Stimulated activated CD4-positive, alpha-beta T cell treated with anti-CD3 and anti-CD28 coated beads, Interleukin-4, amount 100 ng/mL, for 4 hours (primary cell): ENCODE measurements around the gene HDC.

Experiments
- DNase-seq, 2 experiments: peaks; one replicate each; pipeline ENCODE4 v3.0.0-alpha.2; 2020

The HDC gene

DNA sequence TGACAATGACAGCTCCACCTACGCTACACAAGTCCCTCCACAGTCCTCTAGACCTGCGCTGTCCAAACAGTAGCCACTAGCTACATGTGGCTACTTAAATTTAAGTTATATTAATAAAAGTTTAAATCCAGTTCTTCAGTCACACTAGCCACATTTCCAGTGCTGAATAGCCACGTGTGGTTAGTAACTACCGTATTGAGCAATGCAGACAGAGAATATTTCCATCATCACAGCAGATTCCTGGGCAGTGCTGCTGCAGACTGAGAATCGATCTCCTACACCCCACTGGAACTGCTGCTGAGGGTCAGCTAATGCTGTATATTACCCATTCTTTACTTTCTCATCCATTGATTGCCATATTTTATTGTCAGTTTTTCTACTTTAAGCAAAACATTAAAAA lies 40.9 kb downstream of the HDC start:
- DNase-seq = no peak

DNA sequence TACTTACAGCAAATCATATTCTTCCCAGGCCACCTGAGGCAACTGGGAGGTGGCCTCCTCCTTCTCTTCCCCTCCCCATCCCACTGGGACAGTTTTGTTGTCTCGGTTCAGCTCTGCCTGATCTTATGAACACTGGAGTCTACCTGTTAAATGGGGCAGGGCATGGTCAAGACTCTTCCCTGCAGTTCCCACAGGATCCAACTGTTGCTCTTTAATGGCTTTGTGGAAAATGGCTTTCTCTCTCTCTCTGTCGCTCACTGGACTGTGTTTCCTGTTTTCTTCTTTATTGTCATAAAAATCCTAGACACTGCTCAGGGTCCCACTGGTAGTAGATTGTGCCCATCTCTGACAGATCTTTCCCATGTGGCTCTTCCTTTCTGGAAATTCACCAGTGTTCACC lies 43.3 kb downstream of the HDC start:
- DNase-seq = no peak

DNA sequence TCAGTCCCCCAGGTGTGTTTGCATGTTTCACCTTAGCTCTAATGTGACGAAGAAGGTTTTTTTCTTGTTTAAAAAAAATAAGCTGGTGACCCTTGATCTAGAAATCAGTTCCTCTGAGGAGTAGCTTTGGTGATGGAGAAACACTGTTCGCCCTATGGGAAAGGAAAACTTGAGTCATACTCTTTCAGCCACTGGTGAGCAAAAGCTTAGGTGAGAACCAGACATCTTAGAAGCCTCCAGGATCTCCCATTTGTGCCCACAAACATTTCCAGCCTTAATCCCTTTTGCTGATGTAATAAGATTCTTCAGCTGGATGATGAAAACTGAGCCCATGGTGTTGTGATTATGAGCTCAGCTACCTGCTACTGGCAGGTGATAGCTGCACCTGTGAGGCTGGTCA lies 45.7 kb downstream of the HDC start:
- no peak for DNase-seq

DNA sequence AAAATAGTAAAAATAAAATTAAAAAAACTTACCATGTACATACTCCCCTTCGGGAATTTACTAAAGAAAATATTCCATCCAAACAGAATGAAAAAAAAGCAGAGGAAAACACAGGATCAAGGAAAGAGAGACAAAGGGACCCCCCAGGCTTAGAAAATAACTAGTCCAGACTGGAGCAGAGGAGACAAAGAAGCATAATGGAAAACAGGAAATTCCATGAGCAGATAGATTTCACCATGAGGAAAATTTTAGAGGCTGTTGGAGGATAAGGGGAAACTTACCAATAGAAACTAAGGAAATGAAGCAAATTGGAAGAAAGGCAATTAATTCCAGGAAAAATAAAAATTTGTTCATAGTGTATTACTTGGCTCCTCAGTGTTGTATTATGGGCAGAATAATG lies 46.8 kb downstream of the HDC start:
- DNase-seq = no peak

DNA sequence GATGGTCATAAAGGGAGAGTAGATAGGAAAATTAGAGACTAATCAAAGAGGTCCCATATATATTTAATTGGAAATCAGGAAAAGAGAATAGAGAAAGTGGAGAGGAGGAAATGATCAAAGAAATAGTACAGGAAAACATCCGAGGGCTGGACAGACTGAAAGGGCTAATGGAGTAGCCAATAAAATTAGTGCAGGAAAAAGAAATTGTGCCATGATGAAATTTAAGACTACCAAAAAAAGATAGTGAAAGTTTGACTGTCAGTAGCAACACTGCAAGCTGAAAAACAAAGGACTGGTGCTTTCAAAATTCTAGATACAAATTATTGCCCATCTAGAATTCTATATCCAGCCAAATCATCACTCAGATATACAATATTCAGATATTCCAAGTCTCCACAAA lies 47.2 kb downstream of the HDC start:
- DNase-seq = no peak

DNA sequence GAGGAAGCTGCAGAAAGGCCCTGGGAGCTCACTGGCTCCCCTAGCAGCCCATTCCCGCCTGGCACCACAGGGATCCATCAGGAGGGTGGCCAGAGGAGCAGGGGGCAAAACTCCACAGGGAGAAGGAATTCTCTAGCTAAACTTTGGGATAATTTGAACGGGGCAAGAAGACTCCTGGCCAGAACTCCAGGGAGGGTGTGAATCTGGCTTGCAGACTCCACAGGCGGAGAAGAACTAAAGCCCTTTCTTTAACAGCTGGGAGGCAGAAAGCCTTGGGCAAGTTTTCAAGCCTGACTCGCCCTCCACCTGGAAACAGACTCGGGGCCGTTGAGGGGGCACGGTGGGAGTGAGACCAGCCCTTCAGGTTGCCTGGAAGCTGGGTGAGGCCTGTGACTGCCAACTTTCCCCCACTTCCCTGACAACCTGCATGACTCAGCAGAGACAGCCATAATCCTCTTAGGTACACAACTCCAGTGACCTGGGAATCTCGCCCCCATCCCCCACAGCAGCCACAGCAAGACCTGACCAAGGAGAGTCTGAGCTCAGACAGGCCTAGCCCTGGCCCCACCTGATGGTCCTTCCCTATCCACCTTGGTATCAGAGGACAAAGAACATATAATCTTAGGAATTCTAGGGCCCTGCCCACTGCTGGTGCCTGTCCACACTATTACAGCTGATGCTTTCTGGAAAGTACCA lies 54.9 kb downstream of the HDC start:
- DNase-seq = no peak

DNA sequence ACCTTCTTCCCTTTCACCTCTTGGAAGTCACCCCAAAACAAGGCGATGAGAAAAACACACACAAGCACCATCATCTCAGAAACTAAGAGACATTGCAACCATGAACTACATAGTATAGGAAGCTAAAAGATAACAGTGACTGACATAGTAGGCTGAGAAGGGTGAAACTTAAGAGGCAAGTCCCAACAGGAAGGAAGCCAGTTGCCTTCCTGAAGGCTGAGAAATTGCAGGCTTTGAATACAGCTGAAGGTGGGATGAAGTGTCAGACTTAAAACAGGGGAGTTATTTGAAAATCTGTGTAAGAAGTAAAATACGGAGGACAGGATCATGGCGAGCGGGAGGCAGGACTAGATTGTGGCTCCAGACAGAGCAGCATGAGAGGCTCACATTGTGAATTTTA lies 55.7 kb downstream of the HDC start:
- no peak for DNase-seq

DNA sequence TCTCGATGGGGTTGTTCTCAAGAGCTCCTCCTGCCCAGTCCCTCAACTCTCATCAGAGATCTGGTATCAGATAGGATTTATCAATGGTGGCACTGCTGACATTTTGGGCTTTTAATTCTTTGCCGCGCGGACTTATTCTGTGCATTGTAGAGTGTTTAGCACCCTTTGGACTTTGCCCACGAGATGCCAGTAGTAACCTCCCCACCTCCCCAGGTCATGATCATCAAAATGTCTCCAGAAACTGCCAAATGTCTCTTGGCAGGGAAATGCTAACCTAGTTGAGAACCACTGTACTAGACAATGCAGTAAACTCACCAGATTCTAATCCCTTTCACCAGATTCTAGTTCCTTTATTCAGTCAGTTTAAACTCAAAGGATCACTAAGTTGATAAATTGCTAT lies 59.5 kb downstream of the HDC start:
- DNase-seq = no peak

DNA sequence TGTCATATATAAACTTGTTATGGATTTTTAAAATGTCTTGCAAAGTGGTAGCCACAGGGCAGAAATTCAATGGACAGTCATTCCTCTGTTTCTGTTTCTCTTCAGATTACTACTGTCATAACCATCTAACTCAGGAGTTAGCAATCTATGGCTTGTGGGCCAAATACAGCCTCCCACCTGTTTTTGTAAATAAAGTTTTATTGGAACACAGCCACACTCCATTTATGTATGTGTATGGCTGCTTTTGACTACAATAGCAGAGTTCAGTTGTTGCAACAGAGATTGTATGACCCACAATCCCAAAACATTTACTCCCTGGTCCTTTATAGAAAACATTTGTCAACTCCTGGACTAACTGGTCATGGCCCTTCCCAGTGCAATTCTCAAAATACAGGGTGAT lies 63.5 kb downstream of the HDC start:
- no peak for DNase-seq

DNA sequence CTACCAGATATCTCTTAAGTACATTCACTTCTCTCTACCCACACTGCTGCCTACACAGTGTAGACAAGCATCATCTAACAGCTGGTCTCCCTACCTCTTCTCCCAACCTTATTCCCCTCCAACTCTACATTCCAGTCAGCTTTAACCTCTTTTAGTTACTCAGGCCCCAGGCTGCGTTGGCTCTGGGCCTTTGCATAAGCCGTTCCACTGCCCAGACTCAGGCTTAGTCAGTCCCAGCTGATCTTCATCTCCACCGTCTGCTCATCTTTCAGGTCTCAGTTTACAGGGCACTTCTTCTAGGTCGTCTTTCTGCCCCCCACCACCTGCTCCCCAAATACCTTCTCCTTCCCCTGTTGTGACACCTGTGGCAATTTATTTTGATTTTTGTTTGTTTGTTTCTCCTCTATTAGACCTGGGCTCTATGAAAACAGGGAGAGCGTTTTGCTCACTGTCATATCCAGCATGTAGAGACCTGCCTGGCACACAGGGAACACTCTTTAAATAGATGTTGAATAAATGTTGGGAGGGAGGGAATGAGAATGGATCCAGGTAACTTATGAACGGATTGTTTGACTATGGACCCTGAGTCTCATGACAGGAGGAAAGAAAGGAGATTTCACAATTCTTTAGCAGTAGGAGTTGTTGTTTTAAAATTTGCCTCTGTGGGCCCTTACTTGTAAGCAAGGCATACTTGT lies 72.5 kb downstream of the HDC start:
- no peak for DNase-seq

DNA sequence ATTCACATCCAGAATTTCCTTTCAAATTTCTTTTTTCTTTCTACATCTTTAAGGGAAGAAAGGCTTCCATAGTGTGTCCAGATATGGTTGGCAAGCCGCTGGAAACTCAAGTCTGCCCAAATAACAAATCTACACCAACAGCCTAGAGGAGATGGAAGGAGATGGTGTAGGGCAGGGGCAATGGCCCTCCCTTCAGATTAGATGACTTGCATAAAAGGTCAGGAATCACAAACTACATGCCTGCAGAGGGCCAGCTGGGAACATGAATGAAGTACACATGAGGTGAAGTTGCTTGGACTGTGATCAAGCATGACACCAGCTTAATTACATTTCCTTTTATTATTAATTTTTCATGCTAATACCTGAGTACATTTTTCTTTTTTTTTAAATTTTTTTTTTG lies 73.4 kb downstream of the HDC start:
- no peak for DNase-seq
